ENCODE results near the gene CIB1.
A peak's percentile ranks its signal among the peaks of the same experiment; 100 is the strongest.

CIB1 gene

GRCh38 chr15:90205886-90206285 is 27.9 kb downstream of the CIB1 start:
- Histone ChIP-seq H3K36me3 (ENCODE audit: insufficient read depth, low read length) (no peaks in the 10 kb centered on the region), H3K27me3 (ENCODE audit: insufficient read depth, low read length) (no peaks in the 10 kb centered on the region), H3K4me1 (ENCODE audit: control insufficient read depth, insufficient read depth, low read length, unreplicated experiment) (peaks cover 26% of the 10 kb centered on the region), H3K4me3 (ENCODE audit: low read depth, low read length) (no peak overlapping the region), H3K79me2 (ENCODE audit: control insufficient read depth, insufficient read depth, low read length, unreplicated experiment) (peaks cover 21% of the 10 kb centered on the region), H3K27ac (ENCODE audit: low read depth, low read length) (no peak overlapping the region), H2AFZ (ENCODE audit: low read length, unreplicated experiment) (no peak overlapping the region)

GRCh38 chr15:90205050-90205848 is 28.5 kb downstream of the CIB1 start:
- H3K79me2 ChIP-seq (ENCODE audit: control insufficient read depth, insufficient read depth, low read length, unreplicated experiment) = peaks cover 21% of the 10 kb centered on the region
- no peak overlapping the region for H2AFZ ChIP-seq (ENCODE audit: low read length, unreplicated experiment)
- H3K4me1 ChIP-seq (ENCODE audit: control insufficient read depth, insufficient read depth, low read length, unreplicated experiment) = peaks cover 29% of the 10 kb centered on the region
- no peak overlapping the region for H3K4me3 ChIP-seq (ENCODE audit: low read depth, low read length)
- H3K27me3 ChIP-seq (ENCODE audit: insufficient read depth, low read length) = no peaks in the 10 kb centered on the region
- no peaks in the 10 kb centered on the region for H3K36me3 ChIP-seq (ENCODE audit: insufficient read depth, low read length)
- H3K27ac ChIP-seq (ENCODE audit: low read depth, low read length) = no peak overlapping the region

- peaks cover 29% of the 10 kb centered on the region for H3K4me1 ChIP-seq (ENCODE audit: control insufficient read depth, insufficient read depth, low read length, unreplicated experiment)
- H3K36me3 ChIP-seq (ENCODE audit: insufficient read depth, low read length) = no peaks in the 10 kb centered on the region
- no peak overlapping the region for H3K4me3 ChIP-seq (ENCODE audit: low read depth, low read length)
- H3K27ac ChIP-seq (ENCODE audit: low read depth, low read length) = no peak overlapping the region
- H3K79me2 ChIP-seq (ENCODE audit: control insufficient read depth, insufficient read depth, low read length, unreplicated experiment) = peaks cover 21% of the 10 kb centered on the region
- no peaks in the 10 kb centered on the region for H3K27me3 ChIP-seq (ENCODE audit: insufficient read depth, low read length)
- H2AFZ ChIP-seq (ENCODE audit: low read length, unreplicated experiment) = no peak overlapping the region
Measured at GRCh38 chr15:90203922-90204321, 29.8 kb downstream of the CIB1 start.

- H3K36me3 ChIP-seq (ENCODE audit: insufficient read depth, low read length) = no peaks in the 10 kb centered on the region
- no peak overlapping the region for H3K4me3 ChIP-seq (ENCODE audit: low read depth, low read length)
- peaks cover 30% of the 10 kb centered on the region for H3K4me1 ChIP-seq (ENCODE audit: control insufficient read depth, insufficient read depth, low read length, unreplicated experiment)
- no peak overlapping the region for H2AFZ ChIP-seq (ENCODE audit: low read length, unreplicated experiment)
- H3K27ac ChIP-seq (ENCODE audit: low read depth, low read length) = no peak overlapping the region
- H3K79me2 ChIP-seq (ENCODE audit: control insufficient read depth, insufficient read depth, low read length, unreplicated experiment) = peaks cover 21% of the 10 kb centered on the region
- H3K27me3 ChIP-seq (ENCODE audit: insufficient read depth, low read length) = no peaks in the 10 kb centered on the region
Measured at GRCh38 chr15:90203473-90203872, 30.3 kb downstream of the CIB1 start.

- Histone ChIP-seq H3K27me3 (ENCODE audit: insufficient read depth, low read length) (no peaks in the 10 kb centered on the region), H3K79me2 (ENCODE audit: control insufficient read depth, insufficient read depth, low read length, unreplicated experiment) (peaks cover 21% of the 10 kb centered on the region), H3K4me3 (ENCODE audit: low read depth, low read length) (peak overlapping the region; percentile 88), H2AFZ (ENCODE audit: low read length, unreplicated experiment) (no peak overlapping the region), H3K36me3 (ENCODE audit: insufficient read depth, low read length) (no peaks in the 10 kb centered on the region), H3K4me1 (ENCODE audit: control insufficient read depth, insufficient read depth, low read length, unreplicated experiment) (peaks cover 36% of the 10 kb centered on the region), H3K27ac (ENCODE audit: low read depth, low read length) (no peak overlapping the region)
Measured at GRCh38 chr15:90202929-90203328, 30.8 kb downstream of the CIB1 start.

- H3K27ac ChIP-seq (ENCODE audit: low read depth, low read length) = no peak overlapping the region
- H3K4me1 ChIP-seq (ENCODE audit: control insufficient read depth, insufficient read depth, low read length, unreplicated experiment) = peaks cover 36% of the 10 kb centered on the region
- no peak overlapping the region for H2AFZ ChIP-seq (ENCODE audit: low read length, unreplicated experiment)
- peaks cover 21% of the 10 kb centered on the region for H3K79me2 ChIP-seq (ENCODE audit: control insufficient read depth, insufficient read depth, low read length, unreplicated experiment)
- H3K4me3 ChIP-seq (ENCODE audit: low read depth, low read length) = peak overlapping the region; percentile 88
- H3K36me3 ChIP-seq (ENCODE audit: insufficient read depth, low read length) = no peaks in the 10 kb centered on the region
- H3K27me3 ChIP-seq (ENCODE audit: insufficient read depth, low read length) = no peaks in the 10 kb centered on the region
Measured at GRCh38 chr15:90201944-90202375, 31.8 kb downstream of the CIB1 start.

- H3K27ac ChIP-seq (ENCODE audit: low read depth, low read length) = no peak within 1 kb of the TSS
- peaks cover 21% of the 10 kb centered on the region for H3K79me2 ChIP-seq (ENCODE audit: control insufficient read depth, insufficient read depth, low read length, unreplicated experiment)
- H2AFZ ChIP-seq (ENCODE audit: low read length, unreplicated experiment) = peak within 1 kb of the TSS; percentile 58
- H3K36me3 ChIP-seq (ENCODE audit: insufficient read depth, low read length) = no peaks in the 10 kb centered on the region
- H3K4me3 ChIP-seq (ENCODE audit: low read depth, low read length) = peak within 1 kb of the TSS; percentile 88
- H3K4me1 ChIP-seq (ENCODE audit: control insufficient read depth, insufficient read depth, low read length, unreplicated experiment) = peaks cover 36% of the 10 kb centered on the region
- no peaks in the 10 kb centered on the region for H3K27me3 ChIP-seq (ENCODE audit: insufficient read depth, low read length)
Measured at GRCh38 chr15:90201130-90201943, 32.4 kb downstream of the CIB1 start, which contains the start of gene SEMA4B. Gene SEMA4B, plus strand, starts transcription at chr15:90201330. Its CDS starts 249 bp downstream, at chr15:90201579.

- H3K79me2 ChIP-seq (ENCODE audit: control insufficient read depth, insufficient read depth, low read length, unreplicated experiment) = peaks cover 21% of the 10 kb centered on the region
- H3K27ac ChIP-seq (ENCODE audit: low read depth, low read length) = no peak overlapping the region
- peak overlapping the region; percentile 58 for H2AFZ ChIP-seq (ENCODE audit: low read length, unreplicated experiment)
Measured at GRCh38 chr15:90200534-90201129, 33.1 kb downstream of the CIB1 start.

GRCh38 chr15:90194655-90195054 is 39.1 kb downstream of the CIB1 start:
- Histone ChIP-seq H3K4me1 (ENCODE audit: control insufficient read depth, insufficient read depth, low read length, unreplicated experiment) (peaks cover 16% of the 10 kb centered on the region), H3K27ac (ENCODE audit: low read depth, low read length) (no peak overlapping the region), H3K27me3 (ENCODE audit: insufficient read depth, low read length) (no peaks in the 10 kb centered on the region), H2AFZ (ENCODE audit: low read length, unreplicated experiment) (no peak overlapping the region), H3K4me3 (ENCODE audit: low read depth, low read length) (no peak overlapping the region), H3K36me3 (ENCODE audit: insufficient read depth, low read length) (no peaks in the 10 kb centered on the region), H3K79me2 (ENCODE audit: control insufficient read depth, insufficient read depth, low read length, unreplicated experiment) (no peaks in the 10 kb centered on the region)

More at GRCh38 chr15:90200534-90201129, 33.1 kb downstream of the CIB1 start:
- Histone ChIP-seq H3K36me3 (ENCODE audit: insufficient read depth, low read length) (no peaks in the 10 kb centered on the region), H3K4me1 (ENCODE audit: control insufficient read depth, insufficient read depth, low read length, unreplicated experiment) (peaks cover 36% of the 10 kb centered on the region), H3K27me3 (ENCODE audit: insufficient read depth, low read length) (no peaks in the 10 kb centered on the region), H3K4me3 (ENCODE audit: low read depth, low read length) (peak overlapping the region; percentile 88)

GRCh38 chr15:90192961-90193786 is 40.6 kb downstream of the CIB1 start:
- Histone ChIP-seq H3K27ac (ENCODE audit: low read depth, low read length) (no peak overlapping the region), H2AFZ (ENCODE audit: low read length, unreplicated experiment) (no peak overlapping the region), H3K4me1 (ENCODE audit: control insufficient read depth, insufficient read depth, low read length, unreplicated experiment) (peaks cover 12% of the 10 kb centered on the region), H3K36me3 (ENCODE audit: insufficient read depth, low read length) (no peaks in the 10 kb centered on the region), H3K4me3 (ENCODE audit: low read depth, low read length) (no peak overlapping the region), H3K79me2 (ENCODE audit: control insufficient read depth, insufficient read depth, low read length, unreplicated experiment) (no peaks in the 10 kb centered on the region), H3K27me3 (ENCODE audit: insufficient read depth, low read length) (no peaks in the 10 kb centered on the region)
